22Rv1 (cell line): ENCODE measurements around the gene ZNF846.

Experiments used
- CTCF ChIP-seq: fragments of 450-650 bp; IDR thresholded peaks from 2 replicates; pipeline ENCODE4 v1.5.1; 2017; ENCODE audit warnings: mild to moderate bottlenecking
- ZFX ChIP-seq: fragments of 450-650 bp; IDR thresholded peaks from 2 replicates; pipeline ENCODE4 v1.6.1; 2017; ENCODE audit warnings: antibody characterized with exemption, borderline replicate concordance

GRCh38 chr19:9799162-9799561 is 30.6 kb upstream of the ZNF846 start:
- TF ChIP-seq CTCF, result no peak
- TF ChIP-seq ZFX, result no peak
